Neural progenitor cell (in vitro differentiated cells): Measurements from ENCODE around the gene ESPN. TPM values are rescaled to one million over a fixed set of nuclear protein-coding genes. Genes with fewer than 3 reads are reported as not detected.
A peak's percentile ranks its signal among the peaks of the same experiment; 100 is the strongest.
"Not testable (repeated sequence)": the region's sequence is repeated elsewhere in the genome, so short reads cannot be mapped to it uniquely, and the experiment has no call there.

Experiments
- DNase-seq: peaks from one replicate; pipeline ENCODE4 v3.0.0-alpha.2; 2016; ENCODE audit warnings: low spot score
- H2AFZ ChIP-seq: fragments of 200-600 bp; sonication (generic); replicated peaks from 2 replicates; pipeline ENCODE4 v1.6.1; 2016; ENCODE audit warnings: antibody characterized with exemption
- H3F3A ChIP-seq: fragments of 200-600 bp; sonication (generic); 2 replicates; pipeline ENCODE4 v1.6.1; 2016; ENCODE audit warnings: antibody characterized with exemption, low read depth
- H3K27ac ChIP-seq: fragments of 200-600 bp; sonication (generic); 2 replicates; pipeline ENCODE4 v1.5.1; 2016; ENCODE audit warnings: mild to moderate bottlenecking
- H3K27me3 ChIP-seq: fragments of 200-600 bp; sonication (generic); 2 replicates; pipeline ENCODE4 v1.6.1; 2016; ENCODE audit warnings: mild to moderate bottlenecking, moderate library complexity
- H3K36me3 ChIP-seq: fragments of 200-600 bp; sonication (generic); 2 replicates; pipeline ENCODE4 v1.5.1; 2016
- H3K4me1 ChIP-seq: fragments of 200-600 bp; sonication (generic); 2 replicates; pipeline ENCODE4 v1.6.1; 2016; ENCODE audit warnings: mixed run types
- H3K4me2 ChIP-seq: fragments of 200-600 bp; sonication (generic); 2 replicates; pipeline ENCODE4 v1.6.1; 2016
- H3K4me3 ChIP-seq: fragments of 200-600 bp; sonication (generic); 2 replicates; pipeline ENCODE4 v1.5.1; 2016
- H3K79me2 ChIP-seq: fragments of 200-600 bp; sonication (generic); 2 replicates; pipeline ENCODE4 v1.6.1; 2016; ENCODE audit warnings: low read depth
- H3K9ac ChIP-seq: fragments of 200-600 bp; sonication (generic); 2 replicates; pipeline ENCODE4 v1.6.1; 2016
- H3K9me3 ChIP-seq: fragments of 200-600 bp; sonication (generic); 2 replicates; pipeline ENCODE4 v1.5.1; 2016; ENCODE audit warnings: low read depth
- H4K20me1 ChIP-seq: fragments of 200-600 bp; sonication (generic); 2 replicates; pipeline ENCODE4 v1.6.1; 2016; ENCODE audit warnings: low read depth
- H3K27ac Mint-ChIP-seq: 3 replicates; pipeline ENCODE4 v1.8.0; 2021; ENCODE audit warnings: mixed read lengths
- H3K27me3 Mint-ChIP-seq: 2 replicates; pipeline ENCODE4 v1.8.0; 2022; ENCODE audit warnings: low read depth, mild to moderate bottlenecking, inconsistent platforms, moderate library complexity, mixed read lengths; ENCODE audit not compliant: insufficient read depth
- H3K36me3 Mint-ChIP-seq: 3 replicates; pipeline ENCODE4 v1.8.0; 2021; ENCODE audit warnings: mixed read lengths
- H3K4me1 Mint-ChIP-seq: 3 replicates; pipeline ENCODE4 v1.8.0; 2021; ENCODE audit warnings: mixed read lengths
- H3K4me3 Mint-ChIP-seq: 3 replicates; pipeline ENCODE4 v1.8.0; 2021; ENCODE audit warnings: mild to moderate bottlenecking, moderate library complexity, mixed read lengths
- H3K9me3 Mint-ChIP-seq: 3 replicates; pipeline ENCODE4 v1.8.0; 2020; ENCODE audit warnings: mixed read lengths
- CTCF ChIP-seq: fragments of 200-600 bp; sonication (generic); IDR thresholded peaks from 2 replicates; pipeline ENCODE4 v1.5.1; 2017; ENCODE audit warnings: antibody characterized with exemption, mild to moderate bottlenecking
- EZH2 ChIP-seq: fragments of 200-600 bp; sonication (generic); IDR thresholded peaks from 2 replicates; pipeline ENCODE4 v1.6.1; 2017; ENCODE audit warnings: antibody characterized with exemption, mild to moderate bottlenecking, moderate library complexity
- EZH2phosphoT487 ChIP-seq: fragments of 200-600 bp; sonication (generic); IDR thresholded peaks from 2 replicates; pipeline ENCODE4 v1.6.1; 2017; ENCODE audit warnings: antibody characterized with exemption
- total RNA-seq: library from RNA; depleted of rRNA; stranded (reverse); fragments of >200 nt; gene quantifications from 2 replicates; pipeline ENCODE4 v1.2.3, GENCODE V29; 2015; ENCODE audit warnings: low replicate concordance

Gene ESPN
- total RNA-seq, 1 donor from 2014 or later: 7.1 TPM

GRCh38 chr1:6426972-6427350 is 2.4 kb downstream of the ESPN start:
- Mint-ChIP-seq H3K36me3 (no peaks in the 10 kb centered on the region), H3K4me1 (peaks cover 23% of the 10 kb centered on the region), H3K4me3 (no peak overlapping the region), H3K27me3 (peaks cover 51% of the 10 kb centered on the region), H3K27ac (no peak overlapping the region), H3K9me3 (no peaks in the 10 kb centered on the region)
- Histone ChIP-seq H3K9ac (no peak overlapping the region), H3F3A (peaks cover 10% of the 10 kb centered on the region), H3K4me1 (peaks cover 12% of the 10 kb centered on the region), H2AFZ (no peak overlapping the region), H3K4me3 (no peak overlapping the region), H3K79me2 (no peaks in the 10 kb centered on the region), H3K36me3 (no peaks in the 10 kb centered on the region), H3K4me2 (no peak overlapping the region), H3K27ac (no peak overlapping the region), H3K27me3 (peaks cover 73% of the 10 kb centered on the region), H4K20me1 (peaks cover 28% of the 10 kb centered on the region), H3K9me3 (no peaks in the 10 kb centered on the region)
- TF ChIP-seq CTCF (no peak), EZH2 (no peak), EZH2phosphoT487 (no peak)
- DNase-seq: no peak

GRCh38 chr1:6427441-6428390 is 3.1 kb downstream of the ESPN start:
- no peaks in the 10 kb centered on the region for H3K36me3 Mint-ChIP-seq
- DNase-seq: peak; percentile 1
- H3K36me3 ChIP-seq: no peaks in the 10 kb centered on the region
- H3K79me2 ChIP-seq: no peaks in the 10 kb centered on the region
- H4K20me1 ChIP-seq: peaks cover 27% of the 10 kb centered on the region
- H3K27me3 Mint-ChIP-seq: peaks cover 45% of the 10 kb centered on the region
- TF ChIP-seq EZH2phosphoT487 (no peak), CTCF (no peak), EZH2 (no peak)
- no peaks in the 10 kb centered on the region for H3K9me3 Mint-ChIP-seq
- H3K4me1 ChIP-seq: peaks cover 12% of the 10 kb centered on the region
- H3K9ac ChIP-seq: no peak overlapping the region
- H3F3A ChIP-seq: peaks cover 10% of the 10 kb centered on the region
- H3K4me3 ChIP-seq: no peak overlapping the region
- H3K27me3 ChIP-seq: peaks cover 65% of the 10 kb centered on the region
- no peak overlapping the region for H3K4me2 ChIP-seq
- no peaks in the 10 kb centered on the region for H3K9me3 ChIP-seq
- H3K27ac Mint-ChIP-seq: no peak overlapping the region
- H2AFZ ChIP-seq: no peak overlapping the region
- H3K4me3 Mint-ChIP-seq: no peak overlapping the region
- peaks cover 23% of the 10 kb centered on the region for H3K4me1 Mint-ChIP-seq
- no peak overlapping the region for H3K27ac ChIP-seq

- not testable (repeated sequence) for H3K79me2 ChIP-seq, H3K9ac ChIP-seq, H3K36me3 Mint-ChIP-seq, H3K9me3 Mint-ChIP-seq, H2AFZ ChIP-seq, H3K36me3 ChIP-seq, H3K27ac ChIP-seq, H3F3A ChIP-seq, H3K9me3 ChIP-seq, H3K4me3 Mint-ChIP-seq, H3K4me3 ChIP-seq, H3K4me2 ChIP-seq, H3K27ac Mint-ChIP-seq
- peaks cover 58% of the 10 kb centered on the region for H3K27me3 ChIP-seq
- peaks cover 12% of the 10 kb centered on the region for H3K4me1 ChIP-seq
- Mint-ChIP-seq H3K4me1 (peaks cover 23% of the 10 kb centered on the region), H3K27me3 (peaks cover 38% of the 10 kb centered on the region)
- DNase-seq: peak; percentile 1
- peaks cover 20% of the 10 kb centered on the region for H4K20me1 ChIP-seq
These were observed 3.9 kb downstream of the ESPN start for GRCh38 chr1:6428453-6428852.

- peaks cover 32% of the 10 kb centered on the region for H3K27me3 Mint-ChIP-seq
- H3K4me3 Mint-ChIP-seq, H3K9ac ChIP-seq, H3K27ac ChIP-seq, H3K9me3 Mint-ChIP-seq, H3K9me3 ChIP-seq, H3K79me2 ChIP-seq, H3K4me2 ChIP-seq, H3K36me3 Mint-ChIP-seq, H3K36me3 ChIP-seq, H3K4me1 ChIP-seq, H3K4me3 ChIP-seq, H3F3A ChIP-seq: not testable (repeated sequence)
- peak overlapping the region; percentile 25 for H3K27ac Mint-ChIP-seq
- Histone ChIP-seq H3K27me3 (peaks cover 44% of the 10 kb centered on the region), H2AFZ (peak overlapping the region; percentile 10), H4K20me1 (peaks cover 10% of the 10 kb centered on the region)
- DNase-seq: peak; percentile 21
- H3K4me1 Mint-ChIP-seq: peaks cover 27% of the 10 kb centered on the region
These were observed 5.3 kb downstream of the ESPN start for GRCh38 chr1:6429660-6430411.

DNA sequence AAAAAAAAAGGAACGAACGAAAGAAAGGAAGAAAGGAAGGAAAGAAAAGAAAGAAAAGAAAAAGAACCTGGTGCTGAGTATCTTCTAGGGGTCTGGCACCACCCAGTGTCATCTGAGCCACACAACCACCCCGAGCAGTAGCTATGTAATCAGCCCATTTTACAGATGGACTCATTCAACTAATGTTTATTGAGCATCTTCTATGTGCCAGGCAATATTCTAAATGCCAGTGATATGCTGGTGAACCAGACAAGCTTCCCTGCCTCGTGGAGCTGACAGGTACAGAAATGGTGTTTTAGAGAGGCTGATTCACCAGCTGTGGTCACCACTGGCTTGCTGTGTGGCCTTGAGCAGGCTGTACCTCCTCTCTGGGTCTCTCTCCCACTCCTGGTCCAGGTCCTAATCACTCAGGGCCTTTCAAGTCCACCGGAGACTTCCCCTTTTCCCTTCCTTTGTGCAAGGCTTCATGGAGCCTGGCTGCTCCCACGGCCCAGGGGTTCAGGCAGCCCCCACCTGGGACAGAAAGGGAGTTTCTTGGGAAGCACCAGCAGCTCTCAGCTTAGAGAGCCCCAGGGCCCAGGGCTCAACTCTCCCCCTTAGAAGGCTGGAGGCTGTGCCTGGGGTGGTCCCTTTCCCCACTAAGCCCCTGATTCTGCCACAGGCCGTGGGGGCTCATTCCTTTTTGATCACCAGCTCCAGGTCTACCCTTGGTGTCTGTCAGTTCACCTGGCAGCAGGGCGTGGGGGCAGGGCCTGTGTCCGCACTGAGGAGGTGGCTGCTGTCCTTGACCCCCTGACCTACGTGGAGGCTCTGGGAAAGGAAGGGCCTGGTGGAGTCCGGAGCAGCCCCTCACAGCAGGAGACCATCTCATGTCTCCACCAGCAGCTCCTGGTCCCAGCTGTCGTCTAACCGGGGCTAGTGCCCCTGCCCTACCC is 7.3 kb downstream of the ESPN start:
- H3K27me3 Mint-ChIP-seq: peaks cover 17% of the 10 kb centered on the region
- not testable (repeated sequence) for H3K9me3 Mint-ChIP-seq

More for the DNA sequence above, 7.3 kb downstream of the ESPN start:
- H3K27me3 ChIP-seq: peaks cover 23% of the 10 kb centered on the region
- H3K4me1 Mint-ChIP-seq: peaks cover 26% of the 10 kb centered on the region
- H3K4me1 ChIP-seq, H3K4me3 Mint-ChIP-seq, H3K36me3 ChIP-seq, H3K27ac Mint-ChIP-seq, H3K9ac ChIP-seq, H3K27ac ChIP-seq, H4K20me1 ChIP-seq, H3F3A ChIP-seq, H3K36me3 Mint-ChIP-seq, H3K9me3 ChIP-seq, H3K4me2 ChIP-seq, H3K79me2 ChIP-seq, H2AFZ ChIP-seq, H3K4me3 ChIP-seq: not testable (repeated sequence)
- peak; percentile 0 for DNase-seq
